H9 (cell line): ENCODE results near the gene MAEA. TPM values are rescaled to one million over a fixed set of nuclear protein-coding genes. Genes with fewer than 3 reads are reported as not detected.

ENCODE experiments used
- DNase-seq: peaks from one replicate; pipeline ENCODE4 v3.0.0-alpha.2; 2017
- H2AFZ ChIP-seq: one replicate; pipeline ENCODE4 v1.6.1; 2013; ENCODE audit warnings: mild to moderate bottlenecking, low read length, control low read depth, moderate library complexity
- H2AK5ac ChIP-seq: 2 replicates; pipeline ENCODE4 v1.6.1; 2013; ENCODE audit warnings: low read length, control low read depth, mixed read lengths; ENCODE audit not compliant: insufficient read length
- H2BK120ac ChIP-seq: one replicate; pipeline ENCODE4 v1.6.1; 2013; ENCODE audit warnings: low read depth, mild to moderate bottlenecking, low read length, control low read depth, inconsistent platforms; ENCODE audit not compliant: poor library complexity, severe bottlenecking
- H2BK12ac ChIP-seq: 2 replicates; pipeline ENCODE4 v1.6.1; 2013; ENCODE audit warnings: low read length, control low read depth, mixed read lengths, low read depth; ENCODE audit not compliant: insufficient read length
- H2BK15ac ChIP-seq: 2 replicates; pipeline ENCODE4 v1.6.1; 2013; ENCODE audit warnings: low read depth, low read length, control low read depth
- H2BK20ac ChIP-seq: one replicate; pipeline ENCODE4 v1.6.1; 2013; ENCODE audit warnings: low read depth, mild to moderate bottlenecking, low read length, control low read depth, inconsistent platforms; ENCODE audit not compliant: poor library complexity, severe bottlenecking
- H2BK5ac ChIP-seq: 2 replicates; pipeline ENCODE4 v1.6.1; 2013; ENCODE audit warnings: low read length, control low read depth, mixed read lengths; ENCODE audit not compliant: insufficient read length
- H3K14ac ChIP-seq: 2 replicates; pipeline ENCODE4 v1.6.1; 2013; ENCODE audit warnings: low read length, control low read depth; ENCODE audit not compliant: insufficient read depth
- H3K18ac ChIP-seq: 2 replicates; pipeline ENCODE4 v1.6.1; 2013; ENCODE audit warnings: low read depth, mild to moderate bottlenecking, mixed read lengths, low read length, control low read depth; ENCODE audit not compliant: insufficient read length
- H3K23ac ChIP-seq: 2 replicates; pipeline ENCODE4 v1.6.1; 2013; ENCODE audit warnings: low read length, control low read depth, mixed read lengths, low read depth; ENCODE audit not compliant: insufficient read length
- H3K23me2 ChIP-seq: 2 replicates; pipeline ENCODE4 v1.6.1; 2013; ENCODE audit warnings: low read depth, mild to moderate bottlenecking, mixed read lengths, low read length, control low read depth; ENCODE audit not compliant: insufficient read length, poor library complexity, severe bottlenecking
- H3K27ac ChIP-seq: 2 replicates; pipeline ENCODE4 v1.5.1; 2013; ENCODE audit warnings: low read length, control low read depth, mixed read lengths, low read depth; ENCODE audit not compliant: insufficient read length
- H3K27me3 ChIP-seq: 2 replicates; pipeline ENCODE4 v1.6.1; 2013; ENCODE audit warnings: low read length, control low read depth, inconsistent platforms; ENCODE audit not compliant: insufficient read depth
- H3K4ac ChIP-seq: 2 replicates; pipeline ENCODE4 v1.6.1; 2013; ENCODE audit warnings: low read depth, mild to moderate bottlenecking, control low read depth, inconsistent platforms, low read length, moderate library complexity
- H3K4me1 ChIP-seq: 2 replicates; pipeline ENCODE4 v1.6.1; 2013; ENCODE audit warnings: low read length, control low read depth, inconsistent platforms; ENCODE audit not compliant: insufficient read depth
- H3K4me2 ChIP-seq: 2 replicates; pipeline ENCODE4 v1.6.1; 2013; ENCODE audit warnings: low read length, control low read depth, mixed read lengths; ENCODE audit not compliant: insufficient read length, insufficient read depth
- H3K56ac ChIP-seq: 2 replicates; pipeline ENCODE4 v1.6.1; 2013; ENCODE audit warnings: low read depth, mild to moderate bottlenecking, mixed read lengths, low read length, control low read depth; ENCODE audit not compliant: insufficient read length
- H3K79me1 ChIP-seq: 2 replicates; pipeline ENCODE4 v1.6.1; 2013; ENCODE audit warnings: low read depth, mild to moderate bottlenecking, moderate library complexity, low read length, control low read depth, inconsistent platforms; ENCODE audit not compliant: insufficient read depth, poor library complexity, severe bottlenecking
- H3K79me2 ChIP-seq: 2 replicates; pipeline ENCODE4 v1.6.1; 2013; ENCODE audit warnings: low read length, control low read depth, inconsistent platforms; ENCODE audit not compliant: insufficient read depth
- H3K9ac ChIP-seq: 2 replicates; pipeline ENCODE4 v1.6.1; 2013; ENCODE audit warnings: low read length, control low read depth, mixed read lengths; ENCODE audit not compliant: insufficient read length; ENCODE audit errors: extremely low read depth
- H3K9me3 ChIP-seq: one replicate; pipeline ENCODE4 v1.6.1; 2013; ENCODE audit warnings: low read depth, low read length, inconsistent platforms; ENCODE audit not compliant: control insufficient read depth
- H3T11ph ChIP-seq: one replicate; pipeline ENCODE4 v1.6.1; 2013; ENCODE audit warnings: mild to moderate bottlenecking, low read length, control low read depth, inconsistent platforms
- H4K20me1 ChIP-seq: one replicate; pipeline ENCODE4 v1.6.1; 2013; ENCODE audit not compliant: control insufficient read depth, insufficient read length, insufficient read depth
- H4K5ac ChIP-seq: 2 replicates; pipeline ENCODE4 v1.6.1; 2013; ENCODE audit warnings: low read depth, mild to moderate bottlenecking, mixed read lengths, low read length, control low read depth; ENCODE audit not compliant: insufficient read length
- H4K8ac ChIP-seq: replicated peaks from 2 replicates; pipeline ENCODE4 v1.6.1; 2013; ENCODE audit warnings: low read length, control low read depth, mixed read lengths, low read depth; ENCODE audit not compliant: insufficient read length
- H4K91ac ChIP-seq: 2 replicates; pipeline ENCODE4 v1.6.1; 2013; ENCODE audit warnings: low read depth, mild to moderate bottlenecking, moderate library complexity, mixed read lengths, low read length, control low read depth; ENCODE audit not compliant: insufficient read length
- H3K27ac Mint-ChIP-seq, 3 experiments: 2 replicates in 2 of 3; 3 replicates in 1 of 3; pipeline ENCODE4 v1.8.0; 2020 to 2021; ENCODE audit warnings: mixed read lengths in 3 of 3, mild to moderate bottlenecking in 1 of 3, moderate library complexity in 1 of 3
- H3K27me3 Mint-ChIP-seq: 2 replicates; pipeline ENCODE4 v1.8.0; 2021; ENCODE audit warnings: low read depth, mild to moderate bottlenecking, moderate library complexity, mixed read lengths
- H3K36me3 Mint-ChIP-seq, 3 experiments: 2 replicates in 2 of 3; 3 replicates in 1 of 3; pipeline ENCODE4 v1.8.0; 2020 to 2021; ENCODE audit warnings: low read depth in 3 of 3, mixed read lengths in 3 of 3; ENCODE audit not compliant: insufficient read depth in 1 of 3
- H3K4me1 Mint-ChIP-seq, 2 experiments: 2 replicates each; pipeline ENCODE4 v1.8.0; 2020; ENCODE audit warnings: mixed read lengths in 2 of 2
- H3K4me3 Mint-ChIP-seq, 2 experiments: 2 replicates in 1 of 2; 3 replicates in 1 of 2; pipeline ENCODE4 v1.8.0; 2020 to 2021; ENCODE audit warnings: mild to moderate bottlenecking in 2 of 2, mixed read lengths in 2 of 2, moderate library complexity in 1 of 2
- H3K9me3 Mint-ChIP-seq, 2 experiments: 2 replicates in 1 of 2; 3 replicates in 1 of 2; pipeline ENCODE4 v1.8.0; 2020; ENCODE audit warnings: mild to moderate bottlenecking in 2 of 2, mixed read lengths in 2 of 2, moderate library complexity in 1 of 2
- CTCF ChIP-seq: fragments of 200-600 bp; sonication (generic); conservative IDR thresholded peaks from 3 replicates; pipeline ENCODE4 v1.8.0; 2021; ENCODE audit warnings: antibody characterized with exemption, mild to moderate bottlenecking
- WGBS: extraction: QIAGEN DNeasy Blood & Tissue Kit; methylation state at CpG from one replicate; pipeline ENCODE4 v1.1.7; 2013; ENCODE audit warnings: missing lambda C conversion rate, low lambda C conversion rate, mixed read lengths; ENCODE audit not compliant: insufficient read length; ENCODE audit errors: extremely low coverage; 5-methylcytosine and 5-hydroxymethylcytosine counted together
- total RNA-seq: library from RNA; stranded (reverse); gene quantifications from 2 replicates; pipeline ENCODE4 v1.2.1, GENCODE V29; 2021

MAEA gene
- total RNA-seq, 1 experiment from 2014 or later, result 85.6 TPM

- Mint-ChIP-seq H3K4me1 (no peaks in the 10 kb centered on the region), H3K27ac (no peak overlapping the region), H3K36me3 (peaks cover 21 to 47% (median 35%) of the 10 kb centered on the region in 3 experiments; a peak in 6 of 7 replicates), H3K9me3 (no peaks in the 10 kb centered on the region), H3K27me3 (no peaks in the 10 kb centered on the region), H3K4me3 (no peak overlapping the region)
- no peak for DNase-seq
- H4K91ac ChIP-seq, result no peak overlapping the region
- H2BK20ac ChIP-seq, result no peak overlapping the region
- H2BK15ac ChIP-seq, result no peak overlapping the region
- no CpG with 5 or more reads among the region's 8 CpGs for WGBS
- no peak overlapping the region for H3K27ac ChIP-seq
- no peak overlapping the region for H3K14ac ChIP-seq
- H2AK5ac ChIP-seq, result no peak overlapping the region
- no peak overlapping the region for H3K23ac ChIP-seq
- H4K5ac ChIP-seq, result no peak overlapping the region
- H2AFZ ChIP-seq, result no peak overlapping the region
- H3K18ac ChIP-seq, result no peak overlapping the region
- no peaks in the 10 kb centered on the region for H3K79me2 ChIP-seq
- no peaks in the 10 kb centered on the region for H3K4me1 ChIP-seq
- H2BK5ac ChIP-seq, result no peak overlapping the region
- H3K23me2 ChIP-seq, result no peaks in the 10 kb centered on the region
- H3K27me3 ChIP-seq, result no peaks in the 10 kb centered on the region
- no peak overlapping the region for H3K4me2 ChIP-seq
- H2BK120ac ChIP-seq, result no peak overlapping the region
- no peak overlapping the region for H2BK12ac ChIP-seq
- no peak overlapping the region for H4K8ac ChIP-seq
- no peak overlapping the region for H3K56ac ChIP-seq
- H4K20me1 ChIP-seq, result no peaks in the 10 kb centered on the region
- no peaks in the 10 kb centered on the region for H3K9me3 ChIP-seq
- TF ChIP-seq CTCF, result no peak
- H3T11ph ChIP-seq, result no peak overlapping the region
- peaks cover 3% of the 10 kb centered on the region for H3K79me1 ChIP-seq
- H3K4ac ChIP-seq, result no peak overlapping the region
- no peak overlapping the region for H3K9ac ChIP-seq
Measured at GRCh38 chr4:1323280-1323634, 33.6 kb downstream of the MAEA start.
